22Rv1 (cell line): ENCODE data around the gene KRT34.

Experiments used
- ZFX ChIP-seq: fragments of 450-650 bp; IDR thresholded peaks from 2 replicates; pipeline ENCODE4 v1.6.1; 2017; ENCODE audit warnings: antibody characterized with exemption, borderline replicate concordance
- TF ChIP-seq, protein P1 (sequence below): fragments of 450-650 bp; IDR thresholded peaks from 2 replicates; pipeline ENCODE4 v1.5.1; 2017; ENCODE audit warnings: mild to moderate bottlenecking

GRCh38 chr17:41333836-41334235 lies 48.3 kb downstream of the KRT34 start:
- TF ChIP-seq, protein P1, sequence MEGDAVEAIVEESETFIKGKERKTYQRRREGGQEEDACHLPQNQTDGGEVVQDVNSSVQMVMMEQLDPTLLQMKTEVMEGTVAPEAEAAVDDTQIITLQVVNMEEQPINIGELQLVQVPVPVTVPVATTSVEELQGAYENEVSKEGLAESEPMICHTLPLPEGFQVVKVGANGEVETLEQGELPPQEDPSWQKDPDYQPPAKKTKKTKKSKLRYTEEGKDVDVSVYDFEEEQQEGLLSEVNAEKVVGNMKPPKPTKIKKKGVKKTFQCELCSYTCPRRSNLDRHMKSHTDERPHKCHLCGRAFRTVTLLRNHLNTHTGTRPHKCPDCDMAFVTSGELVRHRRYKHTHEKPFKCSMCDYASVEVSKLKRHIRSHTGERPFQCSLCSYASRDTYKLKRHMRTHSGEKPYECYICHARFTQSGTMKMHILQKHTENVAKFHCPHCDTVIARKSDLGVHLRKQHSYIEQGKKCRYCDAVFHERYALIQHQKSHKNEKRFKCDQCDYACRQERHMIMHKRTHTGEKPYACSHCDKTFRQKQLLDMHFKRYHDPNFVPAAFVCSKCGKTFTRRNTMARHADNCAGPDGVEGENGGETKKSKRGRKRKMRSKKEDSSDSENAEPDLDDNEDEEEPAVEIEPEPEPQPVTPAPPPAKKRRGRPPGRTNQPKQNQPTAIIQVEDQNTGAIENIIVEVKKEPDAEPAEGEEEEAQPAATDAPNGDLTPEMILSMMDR, result no peak
- no peak for TF ChIP-seq ZFX
